ENCODE measurements around the gene SHISAL1.
"Not testable (repeated sequence)": the region's sequence is repeated elsewhere in the genome, so short reads cannot be mapped to it uniquely, and the experiment has no call there.

Gene SHISAL1

DNA sequence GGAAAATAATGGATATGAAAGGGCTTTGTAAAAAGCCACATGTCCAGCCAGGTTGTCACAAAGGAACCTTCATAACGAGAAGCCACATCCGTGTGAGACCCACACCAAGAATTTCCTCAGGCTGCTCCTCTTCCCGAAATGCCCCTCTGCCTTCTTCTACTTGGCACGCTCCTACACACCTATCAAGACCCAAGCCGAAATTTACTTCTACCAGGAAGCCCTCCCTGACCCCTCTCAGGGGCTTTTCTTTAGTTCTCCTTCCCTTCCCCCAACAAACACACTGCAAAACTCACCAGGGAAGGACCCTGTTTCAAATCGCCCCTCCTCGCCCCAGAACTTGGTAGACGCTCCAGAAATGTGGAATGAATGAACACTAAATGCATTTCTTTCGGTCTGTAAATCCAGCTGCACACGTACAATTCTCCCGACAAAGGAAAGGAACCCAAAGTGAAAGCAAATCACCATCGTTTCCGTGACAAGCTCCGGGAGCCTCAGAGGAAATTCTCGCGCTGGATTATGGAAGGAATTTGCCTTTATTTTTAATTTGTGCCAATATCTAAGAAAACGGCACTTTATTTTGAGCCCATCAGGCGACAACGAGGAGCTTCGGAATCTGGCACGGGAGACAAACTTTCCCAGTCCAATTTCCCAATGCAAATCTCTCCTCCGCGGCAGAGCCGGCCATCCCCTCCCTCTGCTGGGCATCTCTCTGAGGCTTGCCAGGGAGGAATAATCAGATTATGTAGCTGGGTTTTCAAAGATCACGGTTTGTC, 13.2 kb upstream of the SHISAL1 start:
- no peak for DNase-seq

DNA sequence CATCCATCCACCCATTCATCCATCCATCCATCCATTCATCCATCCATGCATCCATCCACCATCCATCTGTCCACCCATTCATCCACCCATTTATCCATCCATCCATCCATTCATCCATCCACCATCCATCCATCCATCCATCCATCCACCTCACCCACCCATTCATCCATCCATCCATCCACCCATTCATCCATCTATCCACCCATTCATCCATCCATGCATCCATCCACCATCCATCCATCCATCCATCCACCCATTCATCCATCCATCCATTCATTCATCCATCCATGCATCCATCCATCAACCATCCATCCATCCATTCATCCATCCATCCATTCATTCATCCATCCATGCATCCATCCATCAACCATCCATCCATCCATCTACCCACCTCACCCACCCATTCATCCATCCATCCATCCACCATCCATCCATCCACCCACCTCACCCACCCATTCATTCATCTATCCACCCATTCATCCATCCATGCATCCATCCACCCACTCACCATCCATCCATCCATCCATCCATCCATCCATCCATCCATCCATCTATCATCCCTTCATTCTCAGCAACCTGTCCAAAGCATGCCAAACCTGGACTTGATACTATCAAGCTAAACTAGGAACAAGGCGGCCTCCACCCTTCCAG, 10.5 kb upstream of the SHISAL1 start:
- not testable (repeated sequence) for DNase-seq

DNA sequence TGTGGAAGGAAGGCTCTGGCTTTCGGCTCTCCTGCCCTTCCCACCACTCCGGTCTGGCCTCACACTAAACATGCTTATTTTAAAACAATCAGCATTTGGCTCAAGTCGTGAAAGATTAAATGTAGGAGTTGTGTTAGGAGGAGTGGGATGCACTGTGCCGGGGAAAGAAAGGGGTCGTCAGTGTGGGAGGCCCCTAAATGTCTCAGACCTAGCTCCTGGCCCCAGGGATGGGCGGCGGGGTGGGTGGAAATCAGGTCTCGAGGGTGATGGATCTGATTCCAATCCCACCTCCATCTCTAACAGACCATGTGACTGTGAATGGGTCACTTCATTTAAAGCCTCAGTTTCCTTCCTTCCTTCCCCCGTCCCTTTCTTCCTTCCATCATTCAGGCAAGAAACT, 6.9 kb upstream of the SHISAL1 start:
- no peak for DNase-seq

DNA sequence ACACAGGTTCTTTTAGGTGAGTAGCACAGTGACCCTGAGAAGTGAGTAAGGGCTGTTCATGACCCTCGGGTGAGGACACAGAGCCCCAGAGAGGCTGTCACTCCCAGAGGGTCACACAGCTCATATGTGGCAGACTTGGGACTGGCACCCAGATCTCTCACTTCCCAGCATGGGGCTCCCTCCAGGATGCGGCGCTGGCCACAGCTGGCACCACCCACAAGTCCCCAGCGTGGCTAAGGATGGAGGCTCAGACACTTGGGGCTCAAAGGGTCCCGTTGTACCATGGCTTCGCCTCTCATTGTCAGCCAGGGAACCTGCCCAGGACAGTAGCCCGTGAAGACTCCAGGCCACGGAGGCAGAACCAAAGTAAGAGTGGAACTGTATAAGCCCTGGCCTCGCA, 6.0 kb upstream of the SHISAL1 start:
- no peak for DNase-seq

DNA sequence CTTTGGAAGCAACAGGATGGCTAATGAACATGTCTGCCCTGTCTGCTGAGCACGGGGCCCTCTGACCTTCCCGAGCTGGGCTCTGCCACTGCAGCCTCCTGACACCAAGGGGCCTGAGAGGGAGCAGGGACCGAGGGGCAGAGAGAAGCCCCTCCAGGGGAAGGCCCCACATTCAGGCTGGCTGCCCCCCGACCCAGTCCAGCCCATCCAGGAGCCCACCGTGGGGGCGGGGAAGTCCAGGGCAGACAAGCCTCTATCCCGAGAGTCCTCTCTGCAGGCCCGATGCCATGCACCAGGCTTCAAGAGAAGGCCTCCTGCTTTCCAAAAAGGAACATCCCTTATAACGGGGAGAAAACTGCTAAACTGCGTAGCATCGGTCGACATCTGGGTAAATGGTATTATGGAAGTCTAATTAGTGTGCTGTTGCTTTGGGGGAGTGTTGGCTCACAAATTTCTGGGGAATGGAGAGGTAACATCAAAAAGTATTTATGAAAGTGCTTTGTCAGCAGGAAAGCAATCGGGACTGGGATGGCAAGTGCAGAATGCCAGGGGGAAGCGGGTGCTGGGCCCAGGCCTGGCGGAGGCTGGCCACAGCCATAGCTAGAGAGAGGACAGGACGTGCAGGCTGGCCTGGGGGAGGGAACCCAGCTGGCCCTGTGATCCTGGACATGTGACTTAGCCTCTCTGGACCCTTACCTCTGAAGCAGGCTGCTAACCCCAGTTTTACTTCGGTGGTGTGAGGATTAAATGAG, 5.3 kb upstream of the SHISAL1 start:
- DNase-seq = no peak

DNA sequence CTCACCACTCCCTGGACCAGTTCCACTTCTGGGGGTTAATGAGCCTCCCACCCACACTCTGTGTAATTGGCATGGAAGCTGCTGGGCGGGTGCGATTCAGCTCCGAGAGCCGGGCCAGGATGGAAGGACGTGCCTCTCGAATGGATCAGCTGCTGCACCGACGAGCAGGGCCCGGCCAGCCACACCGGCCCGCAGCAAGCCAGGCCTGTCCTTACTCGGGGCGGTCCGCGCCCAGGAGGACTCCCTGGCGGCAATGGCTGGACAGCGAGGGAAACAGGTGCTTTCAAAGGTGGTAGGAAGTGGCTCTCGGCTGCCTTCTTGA, 4.3 kb upstream of the SHISAL1 start:
- DNase-seq = no peak

DNA sequence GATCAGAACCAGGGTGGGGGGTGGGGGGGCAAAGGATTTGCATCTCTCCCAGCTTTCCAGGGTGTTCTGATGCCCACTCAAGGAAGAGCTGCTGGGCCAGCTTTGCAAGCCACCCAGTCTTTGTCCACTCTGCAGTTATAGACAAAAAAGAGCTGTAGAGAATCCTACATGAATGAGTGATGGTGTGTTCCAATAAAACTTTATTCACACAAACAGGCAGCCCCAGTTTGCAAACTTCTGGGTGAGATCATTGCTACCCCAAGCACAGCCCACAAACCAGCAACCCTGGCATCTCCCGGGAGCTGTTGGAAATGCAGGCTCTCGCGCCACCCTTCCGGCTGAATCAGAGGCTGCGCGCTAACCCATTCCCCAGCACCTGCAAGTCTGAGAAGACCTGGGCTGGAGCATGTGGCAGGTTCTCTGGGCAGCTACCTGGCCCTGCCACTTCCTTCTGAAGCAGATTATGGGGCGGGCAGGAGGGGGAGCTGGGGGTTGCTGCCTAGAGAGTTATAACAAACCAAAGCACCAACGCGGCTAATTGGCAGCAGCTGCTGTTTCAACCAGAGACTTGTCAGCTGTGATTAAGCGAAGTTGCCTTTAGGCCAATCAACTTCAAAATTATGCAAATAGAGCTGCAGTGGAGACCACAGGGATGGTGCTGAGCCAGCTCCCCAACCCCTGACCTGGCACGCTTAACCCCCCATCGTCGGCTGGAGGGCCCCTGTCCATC, 3.8 kb upstream of the SHISAL1 start:
- DNase-seq = no peak

DNA sequence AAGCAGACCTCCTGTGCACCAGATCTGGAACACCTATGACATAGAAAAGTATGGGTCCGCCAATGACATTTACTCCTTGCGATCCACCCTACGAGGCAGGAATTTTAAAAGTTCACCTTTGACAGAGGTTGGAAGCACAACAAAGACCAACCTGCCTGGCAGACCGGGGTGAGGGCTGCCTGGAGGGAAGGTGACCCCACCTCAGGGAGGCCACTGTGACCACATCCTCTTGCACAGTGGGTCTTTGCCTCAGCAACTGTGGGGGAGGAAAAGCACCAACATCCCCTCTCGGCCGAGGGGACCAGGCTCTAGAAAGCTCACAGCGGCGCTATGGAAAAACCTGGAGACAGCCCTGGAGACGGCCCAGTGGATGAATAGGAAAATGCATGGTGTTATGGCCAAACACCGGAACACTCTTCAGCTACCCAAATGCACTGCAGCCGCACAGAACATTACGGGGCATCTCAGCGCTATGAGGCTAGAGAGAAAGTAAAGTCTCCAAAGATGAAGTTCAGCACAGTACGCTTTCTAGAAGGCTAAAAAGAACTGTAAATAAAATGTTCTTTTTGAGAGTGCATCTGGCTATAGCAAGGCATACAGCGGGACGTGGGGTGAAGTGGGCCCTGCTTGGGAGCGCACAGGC, 1.8 kb upstream of the SHISAL1 start:
- DNase-seq = no peak

DNA sequence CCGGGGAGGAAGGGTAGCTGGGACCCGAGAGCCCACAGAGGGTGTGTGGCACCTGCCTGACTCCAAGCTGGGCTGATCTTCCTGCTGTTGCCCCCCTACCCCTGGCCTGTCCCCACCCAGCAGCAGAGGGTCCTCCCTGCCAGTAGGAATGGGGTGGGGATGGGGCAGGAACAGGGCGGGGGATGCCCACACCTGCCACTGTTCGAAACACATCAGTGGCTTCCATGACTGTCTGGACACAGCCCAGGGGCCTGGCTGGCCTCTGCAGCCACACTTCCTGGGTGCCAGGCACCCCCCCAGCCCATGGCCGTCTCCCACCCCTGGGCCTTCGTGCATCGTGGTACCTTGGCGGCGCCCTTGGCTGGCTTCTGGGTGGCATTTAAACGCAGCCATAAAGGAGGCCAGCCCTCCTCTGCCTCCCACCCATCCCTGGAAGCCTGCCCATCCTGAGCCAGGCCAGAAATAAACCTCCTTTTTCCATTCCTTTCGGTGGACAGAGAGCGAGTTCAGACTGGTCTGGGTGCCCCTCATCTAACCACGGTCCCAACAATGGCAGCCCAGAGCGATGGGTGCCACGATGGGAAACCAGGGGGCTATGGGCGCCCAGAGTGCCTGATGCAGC, 745 bp upstream of the SHISAL1 start:
- DNase-seq = no peak

DNA sequence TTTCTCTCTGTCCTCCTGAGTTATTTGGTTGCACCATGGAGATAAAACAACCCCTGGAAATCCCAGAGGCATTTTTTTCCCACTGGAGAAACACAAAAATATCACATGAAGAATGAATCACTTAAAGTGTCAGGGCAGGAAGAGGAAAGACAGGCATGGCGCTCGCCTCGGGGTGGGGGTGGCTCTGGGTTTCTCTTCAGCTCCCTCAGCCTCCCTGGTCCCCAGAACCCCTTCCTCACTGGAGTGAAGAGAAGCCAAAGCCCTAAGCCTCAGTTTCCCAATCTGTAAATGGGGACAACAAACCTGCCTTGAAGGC, 938 bp downstream of the SHISAL1 start:
- no peak for DNase-seq

DNA sequence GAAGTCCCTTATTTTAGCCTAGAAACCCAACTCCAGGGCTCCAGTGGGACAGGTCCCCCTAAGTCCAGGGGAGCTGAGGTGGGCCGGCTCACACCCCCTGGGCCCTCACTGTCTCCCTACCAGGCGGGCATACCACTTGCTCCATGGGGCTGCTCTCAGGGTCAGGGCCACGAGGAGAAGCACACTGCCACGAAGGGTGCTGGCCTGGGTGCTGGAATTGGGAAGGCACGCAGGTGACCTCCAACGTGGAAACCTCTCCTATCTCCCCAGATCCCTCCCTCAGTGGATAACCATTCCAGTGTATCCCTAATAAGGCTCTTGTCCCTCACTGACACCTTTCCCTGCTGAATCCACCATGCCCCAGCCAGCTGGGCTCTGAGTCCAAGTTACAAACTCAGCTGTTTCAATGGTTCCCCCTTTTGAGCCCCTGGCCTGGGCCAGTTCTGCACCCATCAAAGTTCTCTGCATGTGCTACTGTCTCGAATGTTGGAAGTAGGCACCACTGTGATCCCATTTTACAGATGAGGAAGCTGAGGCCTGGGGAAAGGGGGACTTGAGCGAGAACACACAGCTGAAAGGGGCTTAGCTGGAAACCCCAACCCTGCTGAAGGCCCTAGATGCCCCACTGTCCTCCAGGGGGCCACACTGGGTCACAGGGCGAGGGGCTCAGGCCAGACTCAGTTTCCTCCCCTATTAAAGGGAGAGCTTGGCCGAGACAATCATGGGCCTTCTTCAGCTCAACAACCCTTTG, 1.5 kb downstream of the SHISAL1 start:
- no peak for DNase-seq

DNA sequence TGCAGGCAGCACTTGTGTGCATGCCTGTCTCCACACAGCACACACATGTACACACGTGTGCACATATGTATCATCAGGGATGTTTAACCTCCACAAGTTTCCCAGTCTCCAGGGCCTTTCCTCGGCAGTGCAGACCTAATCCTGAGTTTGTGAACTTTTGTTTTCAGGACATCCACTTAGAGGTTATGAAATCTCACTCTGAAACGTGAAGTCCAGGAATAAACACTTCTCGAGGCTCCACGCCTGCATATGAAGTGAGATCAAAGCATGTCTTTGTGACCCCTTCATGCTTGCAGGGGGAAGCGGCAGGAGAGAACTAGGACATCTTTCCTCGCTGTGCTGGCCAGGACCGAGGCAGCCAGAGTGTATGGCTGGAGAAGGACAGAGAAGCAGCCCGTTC, 3.1 kb downstream of the SHISAL1 start:
- DNase-seq = no peak

DNA sequence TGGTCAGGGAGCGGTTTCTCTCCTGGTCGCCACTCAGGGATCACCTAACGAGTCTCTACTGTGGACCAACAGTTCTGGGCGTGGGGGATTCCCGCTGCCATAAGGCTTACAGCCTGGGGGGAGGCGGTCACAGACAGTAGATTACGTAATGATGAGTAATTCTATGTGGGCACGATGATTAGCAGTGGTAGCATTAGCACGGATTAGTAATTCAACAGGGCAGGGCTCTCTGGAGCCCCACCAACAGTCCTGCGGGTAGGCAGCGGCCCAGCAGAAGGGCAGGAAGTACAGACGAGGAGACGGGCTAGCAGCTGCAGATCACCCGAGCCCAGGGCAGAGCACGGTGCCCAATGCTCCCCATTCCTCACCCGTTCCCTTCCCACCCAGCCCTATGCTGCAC, 3.6 kb downstream of the SHISAL1 start:
- DNase-seq = no peak

DNA sequence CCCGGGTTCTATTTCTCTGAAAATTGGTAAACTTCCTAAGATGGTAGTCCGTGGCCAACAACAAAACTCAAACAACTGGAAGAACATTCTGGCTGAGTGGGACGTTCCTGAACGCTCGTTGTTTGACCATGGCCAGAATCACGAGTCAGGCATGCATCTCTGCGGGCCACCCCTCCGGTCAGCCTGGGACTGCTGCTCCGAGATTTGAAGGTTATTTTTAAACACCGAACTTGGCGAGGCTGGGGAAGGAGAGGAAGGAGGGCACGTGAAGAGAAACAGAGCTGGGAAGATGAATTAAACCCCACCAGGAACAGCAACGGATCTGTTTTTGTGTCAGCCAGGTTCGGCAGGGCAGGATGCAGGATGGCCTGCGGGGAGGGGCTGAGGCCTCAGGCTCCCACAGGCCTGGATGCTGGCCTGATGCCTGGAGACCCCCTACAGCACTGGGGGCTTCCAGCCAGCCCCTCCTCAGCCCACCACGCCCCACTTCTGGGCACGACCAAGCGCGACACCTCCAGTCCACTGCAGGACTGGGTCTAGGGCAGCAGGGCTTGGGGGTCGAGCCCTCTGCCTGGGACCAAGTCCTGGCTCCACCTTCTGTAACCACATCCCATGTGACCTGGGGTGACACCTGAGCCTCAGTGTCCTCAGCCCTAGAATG, 5.1 kb downstream of the SHISAL1 start:
- no peak for DNase-seq

DNA sequence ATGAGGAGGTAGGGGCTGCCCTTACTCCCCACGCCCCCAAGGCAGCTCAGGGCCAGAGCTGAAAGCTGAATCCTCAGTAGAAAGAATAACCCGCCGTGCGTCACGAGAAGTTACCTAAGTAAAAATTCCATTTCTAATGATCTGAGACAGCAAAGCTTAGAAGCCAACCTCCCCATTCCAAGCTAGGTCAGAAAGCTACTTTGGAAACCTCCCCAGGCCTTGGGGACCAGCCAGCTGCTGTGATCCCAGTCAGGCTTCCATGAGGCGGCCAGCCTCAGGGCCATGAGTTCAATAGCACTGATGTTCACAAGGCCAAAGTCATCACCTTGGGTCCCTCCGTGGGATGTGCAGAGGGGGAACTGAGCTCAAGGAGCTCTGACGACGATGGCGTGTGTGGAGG, 6.9 kb downstream of the SHISAL1 start:
- no peak for DNase-seq

DNA sequence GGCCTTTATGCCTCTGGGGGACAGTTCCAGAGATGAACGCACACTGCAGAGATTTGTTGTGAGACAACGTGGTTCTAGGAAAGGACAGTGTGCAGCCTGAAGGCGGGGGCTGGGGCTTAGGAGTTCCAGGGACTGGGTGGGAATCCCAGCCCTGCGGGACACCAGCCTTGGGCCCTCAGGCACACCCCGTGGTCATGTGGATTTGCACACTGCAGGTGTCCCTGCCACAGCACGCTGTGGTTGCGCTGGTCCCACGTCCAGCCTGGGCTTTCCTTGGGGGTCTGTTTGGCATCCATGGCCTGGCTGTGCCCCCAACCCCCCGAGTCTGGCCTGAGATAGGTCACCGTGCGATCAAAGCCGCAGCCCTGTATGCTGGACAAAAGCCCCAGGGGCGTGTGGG, 7.3 kb downstream of the SHISAL1 start:
- DNase-seq = no peak

DNA sequence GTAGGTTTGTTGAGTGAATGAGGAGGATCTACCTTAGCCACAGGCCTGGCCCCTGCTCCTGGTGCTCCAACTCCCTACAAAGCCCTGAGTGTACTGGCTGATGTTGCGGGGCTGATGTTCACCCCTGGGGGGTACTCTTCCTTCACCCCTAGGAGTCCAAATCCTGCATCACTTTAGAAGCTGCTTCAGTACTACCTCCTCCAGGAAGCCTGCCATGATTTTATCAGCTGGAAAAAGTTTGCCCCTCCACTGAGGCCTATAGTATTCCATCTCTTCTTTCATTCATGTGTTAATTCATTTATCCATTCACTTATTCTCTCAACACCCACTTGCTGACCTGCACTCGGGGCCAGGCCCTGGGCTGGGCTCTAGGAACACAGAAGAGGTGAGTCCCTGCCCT, 7.8 kb downstream of the SHISAL1 start:
- DNase-seq = no peak

DNA sequence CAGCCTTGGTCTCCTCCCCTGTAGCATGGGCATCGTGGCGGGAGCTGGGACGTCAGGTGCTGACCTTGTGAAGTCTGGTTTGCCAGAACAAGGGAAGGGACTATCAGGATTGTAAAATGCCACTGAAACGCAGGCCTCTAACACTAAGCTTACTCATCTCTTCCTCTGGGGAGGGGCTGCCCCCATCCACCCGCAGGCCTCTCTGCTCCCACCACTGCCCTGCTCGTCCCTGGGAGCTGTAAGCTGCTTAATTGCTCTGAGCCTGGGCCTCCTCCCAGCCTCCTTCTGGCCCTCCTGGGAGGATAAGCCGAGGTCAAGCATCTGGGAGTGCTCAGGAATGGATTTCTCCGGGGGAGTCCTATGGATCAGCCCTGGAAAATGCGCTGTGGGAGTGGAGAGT, 8.4 kb downstream of the SHISAL1 start:
- DNase-seq = no peak

DNA sequence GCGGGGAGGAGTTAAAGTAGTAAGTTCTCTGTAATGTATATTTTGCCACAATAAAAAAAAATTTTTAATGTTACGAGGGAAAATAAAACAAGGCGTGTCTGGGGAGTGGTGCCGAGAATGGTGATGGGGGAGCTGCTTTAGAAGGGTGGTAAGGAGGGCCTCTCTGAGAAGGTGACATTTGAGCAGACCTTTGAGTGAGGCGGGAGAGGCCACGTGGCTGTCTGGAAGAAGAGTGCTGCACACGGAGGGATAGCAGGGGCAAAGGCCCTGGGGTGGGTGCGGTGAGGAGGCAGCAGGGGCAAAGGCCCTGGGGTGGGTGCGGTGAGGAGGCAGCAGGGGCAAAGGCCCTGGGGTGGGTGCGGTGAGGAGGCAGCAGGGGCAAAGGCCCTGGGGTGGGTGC, 10.4 kb downstream of the SHISAL1 start:
- not testable (repeated sequence) for DNase-seq

DNA sequence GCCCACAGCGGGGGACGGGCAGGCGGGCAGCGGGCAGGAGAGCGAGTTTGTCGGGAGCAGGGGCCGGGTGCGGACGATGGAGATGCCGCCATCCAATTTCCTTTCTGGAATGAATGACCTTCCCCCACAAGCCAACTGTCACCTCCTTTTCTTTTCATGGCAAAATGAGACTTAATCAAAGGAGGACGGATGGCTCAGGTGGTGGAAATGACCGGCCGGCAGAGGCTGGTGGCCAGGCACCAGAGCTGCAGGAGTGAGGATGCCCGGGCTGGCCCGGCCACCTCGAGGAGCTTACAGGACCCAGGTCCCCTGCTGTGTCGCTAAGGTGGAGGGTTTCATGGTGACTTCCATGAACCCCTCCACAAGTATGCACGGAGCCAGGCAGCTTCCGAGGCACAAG, 11.7 kb downstream of the SHISAL1 start:
- DNase-seq = no peak

DNA sequence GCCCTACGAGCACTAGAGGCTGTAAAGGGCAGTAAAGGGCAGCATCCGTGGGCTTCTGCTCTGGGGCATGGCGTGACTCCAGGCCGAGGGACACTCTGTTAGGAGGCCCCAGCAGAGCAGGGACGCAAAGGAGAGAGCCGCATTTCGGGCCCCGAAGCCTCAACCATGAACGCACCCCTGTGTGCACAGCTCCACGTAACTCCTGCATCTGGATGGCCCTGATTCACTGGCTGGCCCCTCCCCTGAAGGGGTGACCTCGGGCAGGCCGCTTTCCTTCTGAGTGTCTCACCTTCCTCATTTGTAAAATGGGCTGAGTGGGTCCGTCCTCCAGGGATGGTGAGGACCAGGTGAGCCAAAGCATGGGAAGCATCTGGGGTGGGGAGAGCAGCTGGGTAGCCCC, 13.6 kb downstream of the SHISAL1 start:
- no peak for DNase-seq

All from DMS 273 treated with DMSO at 0.1 percent for 48 hours (cell line).